HG03575 (cell line): Measurements from ENCODE around the gene AQP4.

Source experiments
- ATAC-seq: cut with Tn5 transposase; IDR thresholded peaks from one replicate; pipeline ENCODE4 v1.9.1; 2021; ENCODE audit not compliant: unreplicated experiment, insufficient number of reproducible peaks, low FRiP score; ENCODE audit errors: extremely low read depth

AQP4 gene

GRCh38 chr18:26853401-26853800 is 12.1 kb downstream of the AQP4 start:
- no peak for ATAC-seq

DNA sequence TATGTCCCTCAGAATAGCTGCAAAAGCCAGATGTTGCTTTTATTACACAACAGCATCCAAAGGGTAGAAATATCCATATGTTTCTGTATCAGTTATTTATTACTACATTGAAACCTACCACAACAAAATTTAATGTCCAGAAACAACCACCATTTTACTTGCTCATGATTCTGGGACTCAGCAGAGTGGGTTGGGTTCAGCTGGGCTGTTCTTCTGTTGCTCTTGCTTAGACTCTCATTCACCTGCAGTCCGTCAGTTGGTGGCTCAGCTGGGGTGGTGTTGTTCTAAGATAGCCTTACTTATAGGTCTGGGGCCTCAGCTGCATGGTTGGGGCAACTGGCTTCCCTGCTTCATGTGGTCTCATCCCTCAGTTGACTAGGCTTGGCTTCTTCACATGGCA is 21.7 kb downstream of the AQP4 start:
- ATAC-seq, result no peak

GRCh38 chr18:26840965-26841364 is 24.5 kb downstream of the AQP4 start:
- no peak for ATAC-seq

- ATAC-seq, result no peak
Measured at GRCh38 chr18:26839609-26840008, 25.9 kb downstream of the AQP4 start.

DNA sequence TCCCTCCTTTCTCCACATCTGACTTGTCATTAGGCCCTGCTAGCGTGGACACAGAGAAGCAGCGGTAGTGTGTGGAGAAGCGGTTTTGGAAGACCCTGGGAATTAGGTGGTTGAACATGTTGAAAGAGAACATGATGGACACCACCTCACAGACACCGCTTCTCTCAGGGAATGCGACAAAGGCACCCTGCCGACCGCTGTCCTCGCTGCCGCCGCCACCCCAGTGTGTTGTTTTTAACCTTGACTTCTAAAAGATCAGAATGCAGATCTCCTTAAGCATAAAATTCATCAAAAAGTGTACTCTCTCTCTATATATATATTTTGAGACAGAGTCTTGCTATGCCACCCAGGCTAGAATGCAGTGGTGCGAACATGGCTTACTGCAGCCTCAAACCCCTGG is 33.2 kb downstream of the AQP4 start:
- no peak for ATAC-seq

DNA sequence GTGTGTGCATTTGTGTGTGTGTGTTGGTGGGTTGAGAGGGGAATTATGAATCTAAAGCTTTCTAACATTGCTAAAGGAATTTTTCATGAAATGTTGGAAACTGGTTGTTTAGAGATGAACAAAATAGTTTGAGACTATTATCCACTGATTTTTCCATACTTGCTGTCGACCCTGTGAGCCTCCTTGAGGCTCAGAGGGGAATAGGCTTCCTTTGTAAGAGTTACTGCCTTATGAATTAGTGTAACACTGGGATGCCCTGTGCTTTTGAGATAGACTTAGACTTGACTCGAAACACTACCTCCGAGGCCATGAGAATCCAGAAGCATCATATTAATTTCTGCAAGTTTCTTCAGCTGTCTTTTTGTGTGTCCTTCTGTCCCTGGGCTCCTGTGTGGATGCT is 37.9 kb downstream of the AQP4 start:
- no peak for ATAC-seq

- no peak for ATAC-seq
Measured at GRCh38 chr18:26826656-26827235, 38.8 kb downstream of the AQP4 start.

DNA sequence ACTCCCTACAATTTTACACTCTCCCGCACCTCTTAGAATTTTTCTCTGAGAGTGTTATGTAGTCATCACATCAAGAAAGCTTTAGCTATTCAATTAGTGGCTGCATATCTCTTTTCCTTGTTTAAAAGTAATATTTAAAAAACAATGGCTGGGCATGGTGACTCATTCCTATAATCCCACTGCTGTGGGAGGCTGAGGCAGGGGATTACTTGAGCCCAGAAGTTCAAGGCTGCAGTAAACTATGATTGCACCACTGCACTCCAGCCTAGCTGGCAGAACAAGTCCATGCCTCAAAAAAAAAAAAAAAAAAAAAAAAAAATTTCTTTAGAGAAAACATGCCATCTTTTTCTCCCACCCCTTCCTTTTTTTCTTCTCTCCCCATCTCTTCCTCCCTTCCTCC is 44.3 kb downstream of the AQP4 start:
- no peak for ATAC-seq

DNA sequence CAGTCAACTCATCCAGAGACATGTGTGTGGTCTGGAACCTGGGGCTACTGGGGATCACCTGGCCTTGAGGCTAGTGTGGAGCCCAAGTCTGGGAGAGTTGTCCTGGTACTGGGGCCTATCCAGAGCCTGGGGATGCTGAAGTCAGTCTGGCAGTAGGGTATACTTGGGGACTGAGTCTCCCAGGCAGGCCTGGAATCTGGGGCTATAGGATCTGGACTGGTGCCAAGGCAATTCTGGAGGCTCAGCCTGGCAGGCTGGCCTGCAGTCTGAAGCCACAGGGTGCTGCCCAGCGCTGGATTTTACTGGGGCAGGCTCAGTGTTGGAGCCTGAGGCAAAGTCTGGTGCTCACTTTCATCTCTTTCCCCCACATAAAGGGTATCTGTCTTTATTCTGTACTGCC is 46.5 kb downstream of the AQP4 start:
- no peak for ATAC-seq

DNA sequence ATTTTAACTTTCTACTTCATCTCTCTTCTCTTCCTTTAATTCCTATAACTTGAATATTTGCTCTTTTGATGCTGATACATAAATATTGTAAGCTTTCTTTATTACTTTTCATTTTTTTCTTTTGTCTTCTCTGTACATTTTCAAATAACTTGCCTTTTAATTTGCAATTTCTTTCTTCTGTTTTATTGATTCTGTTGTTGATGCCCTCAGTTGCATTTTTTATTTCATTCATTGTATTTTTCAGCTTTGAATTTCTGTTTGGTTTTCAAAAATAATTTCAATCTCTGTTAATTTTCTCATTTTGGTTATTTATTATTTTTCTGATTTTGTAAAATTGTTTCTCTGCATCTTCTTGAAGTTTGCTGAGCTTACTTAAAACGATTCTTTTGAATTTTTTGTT is 47.0 kb downstream of the AQP4 start:
- no peak for ATAC-seq

DNA sequence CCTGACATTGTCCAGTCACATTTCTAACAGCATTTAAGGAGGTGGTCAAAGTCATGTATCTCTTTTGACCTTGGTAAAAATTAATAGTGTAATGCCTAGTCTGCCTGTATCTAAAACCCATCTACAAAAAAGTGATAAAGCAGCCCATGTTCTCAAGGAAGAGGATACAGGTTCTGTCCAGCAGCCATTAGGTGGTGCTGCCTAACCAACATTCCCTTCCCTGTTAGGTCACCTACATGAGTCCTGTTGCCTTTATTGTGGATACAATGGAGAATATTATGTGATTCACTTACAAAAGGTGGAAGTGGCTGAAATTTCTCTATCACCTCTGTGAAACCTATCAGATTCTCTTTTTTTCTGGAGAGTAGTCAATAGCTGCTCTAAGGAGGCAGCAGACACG is 52.5 kb downstream of the AQP4 start:
- no peak for ATAC-seq

DNA sequence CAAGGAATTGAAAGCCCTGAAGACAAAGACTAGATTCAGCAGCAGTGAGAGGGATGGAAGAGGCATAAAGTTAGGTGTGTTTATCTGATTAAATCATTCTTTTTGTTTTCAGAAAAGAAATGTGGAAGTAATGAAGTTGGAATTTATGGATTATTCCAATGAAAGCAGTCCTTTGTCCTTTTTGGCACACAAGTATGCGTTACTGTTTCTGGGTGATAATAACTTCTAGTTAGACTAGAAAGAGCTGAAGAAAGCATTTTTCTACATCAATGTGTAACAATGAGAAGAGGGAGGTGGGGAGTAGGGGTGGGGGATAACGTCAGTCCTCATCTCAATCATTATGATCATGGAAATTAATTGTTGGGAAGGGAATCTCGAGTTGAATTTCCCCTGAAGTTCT is 53.0 kb downstream of the AQP4 start:
- no peak for ATAC-seq

DNA sequence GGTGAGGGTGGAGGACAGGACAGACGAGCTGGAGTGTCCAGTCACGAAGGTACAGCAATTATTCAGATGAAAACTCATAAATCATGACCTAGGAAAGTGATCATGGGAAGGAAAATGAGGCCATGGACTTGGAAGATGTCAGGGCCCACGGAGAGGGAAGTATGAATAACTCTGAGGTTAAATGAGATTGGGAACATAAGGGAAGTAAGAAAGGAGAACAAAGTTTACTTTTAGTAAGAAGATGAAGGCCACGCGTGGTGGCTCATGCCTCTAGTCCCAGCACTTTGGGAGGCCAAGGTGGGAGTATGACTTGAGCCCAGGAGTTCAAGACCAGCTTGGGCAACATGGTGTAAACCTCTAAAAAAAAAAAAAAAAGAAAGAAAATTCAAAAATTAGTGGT is 56.2 kb downstream of the AQP4 start:
- ATAC-seq, result no peak

DNA sequence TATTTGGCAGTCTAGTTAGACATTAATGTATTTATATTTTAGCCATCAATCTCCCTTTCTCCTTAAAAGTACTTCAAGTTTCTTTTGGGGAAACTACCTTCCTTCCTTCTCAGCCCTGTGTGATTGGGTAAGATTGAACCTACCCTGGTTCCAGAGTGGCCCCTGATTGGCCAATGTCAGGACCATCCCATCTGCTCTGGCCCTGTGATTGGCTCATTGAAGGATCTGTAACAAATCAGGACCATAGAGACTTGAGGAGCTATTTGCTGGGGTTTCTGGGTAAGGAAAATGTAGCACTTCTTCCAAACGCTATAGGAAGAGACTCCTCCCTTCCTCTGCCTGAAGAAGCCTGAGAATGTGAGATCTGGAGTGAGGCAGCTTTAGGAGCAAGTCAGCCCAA is 59.3 kb downstream of the AQP4 start:
- ATAC-seq, result no peak

GRCh38 chr18:26804519-26804918 is 61.0 kb downstream of the AQP4 start:
- ATAC-seq, result no peak

GRCh38 chr18:26803643-26804042 is 61.9 kb downstream of the AQP4 start:
- no peak for ATAC-seq

DNA sequence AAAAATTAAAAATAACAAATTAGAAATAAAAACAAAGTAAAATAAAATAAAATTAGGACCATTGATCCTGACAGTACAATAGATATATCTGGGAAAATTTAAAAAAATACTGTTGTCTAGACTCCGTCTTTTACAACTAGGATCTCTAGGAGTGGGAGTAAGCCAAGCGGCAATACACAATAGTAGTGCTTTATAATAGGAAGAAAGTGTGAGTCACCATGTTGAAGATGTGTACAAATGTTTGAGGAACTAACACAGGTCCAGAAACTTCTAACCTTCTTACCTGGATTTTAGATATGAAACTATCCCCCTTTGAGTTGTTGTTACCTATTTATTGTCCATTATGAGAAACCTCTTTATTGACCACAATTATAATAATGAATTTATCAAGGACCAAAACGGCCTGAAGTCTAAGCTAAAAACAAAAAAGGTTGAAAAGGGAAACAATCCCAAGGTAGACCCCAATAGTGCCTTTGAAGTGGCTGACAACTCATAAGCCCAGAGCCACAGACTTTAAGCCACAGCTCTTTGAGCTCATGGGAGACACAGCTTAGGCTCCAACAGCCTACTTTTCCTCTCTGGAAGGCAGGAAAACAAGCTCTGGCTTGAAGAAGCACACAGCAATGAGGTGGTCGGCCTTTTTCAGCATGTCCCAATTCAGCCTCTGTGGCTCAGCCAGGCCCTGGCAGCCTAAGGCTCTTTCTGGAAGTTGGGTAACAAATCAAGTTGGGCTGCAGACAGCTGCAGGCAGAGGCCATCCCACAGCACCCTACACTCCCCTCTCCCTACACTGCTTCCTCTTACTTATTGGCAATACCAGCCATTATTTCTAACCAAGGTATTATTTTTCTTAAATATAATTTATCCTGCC is 62.9 kb downstream of the AQP4 start:
- no peak for ATAC-seq
